CD14-positive monocyte (primary cell): ENCODE results near the gene KRTAP4-6. TPM values are rescaled to one million over a fixed set of nuclear protein-coding genes. Genes with fewer than 3 reads are reported as not detected.

Experiments
- DNase-seq, 3 donors: peaks; one replicate each; pipeline ENCODE4 v3.0.0-alpha.2; 2011 to 2022
- H2AFZ ChIP-seq: 2 replicates; pipeline ENCODE4 v1.6.0; 2012; ENCODE audit warnings: mild to moderate bottlenecking, low read depth, low read length, inconsistent platforms; ENCODE audit not compliant: insufficient read depth, poor library complexity, severe bottlenecking
- H3K27ac ChIP-seq, 2 donors: 1 replicate in 1 of 2; 2 replicates in 1 of 2; pipeline ENCODE4 v1.5.1; 2012 to 2013; ENCODE audit warnings: low read length in 2 of 2, control low read depth in 1 of 2, inconsistent platforms in 1 of 2, low read depth in 1 of 2, mild to moderate bottlenecking in 1 of 2
- H3K27me3 ChIP-seq, 2 donors: one replicate each; pipeline versions ENCODE4 v1.6.0 to v1.6.1; 2011 to 2013; ENCODE audit warnings: low read length in 2 of 2; ENCODE audit not compliant: control insufficient read depth in 2 of 2, insufficient read depth in 2 of 2
- H3K36me3 ChIP-seq, 2 donors: replicated peaks in 1 of 2; 1 replicate in 1 of 2; 2 replicates in 1 of 2; pipeline versions ENCODE4 v1.5.1 to v1.6.1; 2012 to 2013; ENCODE audit warnings: low read length in 2 of 2, control low read depth in 1 of 2, inconsistent platforms in 1 of 2, mild to moderate bottlenecking in 1 of 2; ENCODE audit not compliant: insufficient read depth in 2 of 2, control insufficient read depth in 1 of 2
- H3K4me1 ChIP-seq, 2 donors: 1 replicate in 1 of 2; 2 replicates in 1 of 2; pipeline versions ENCODE4 v1.5.1 to v1.6.1; 2012 to 2013; ENCODE audit warnings: low read length in 2 of 2, control low read depth in 1 of 2, inconsistent platforms in 1 of 2, mild to moderate bottlenecking in 1 of 2, moderate library complexity in 1 of 2; ENCODE audit not compliant: insufficient read depth in 2 of 2, control insufficient read depth in 1 of 2
- H3K4me2 ChIP-seq: replicated peaks from 2 replicates; pipeline ENCODE3; 2012; ENCODE audit warnings: low read length, moderate library complexity, mild to moderate bottlenecking; ENCODE audit not compliant: poor library complexity, severe bottlenecking; ENCODE audit errors: extremely low read depth
- H3K4me3 ChIP-seq, 3 experiments: fragments of 200-600 bp in 1 of 3; sonication (generic) in 1 of 3; replicated peaks in 1 of 3; 1 replicate in 2 of 3; 2 replicates in 1 of 3; pipeline ENCODE4 v1.5.1; 2011 to 2013; ENCODE audit warnings: low read length in 3 of 3, mild to moderate bottlenecking in 3 of 3, control low read depth in 2 of 3, low read depth in 2 of 3, inconsistent platforms in 1 of 3, moderate library complexity in 1 of 3
- H3K79me2 ChIP-seq: 2 replicates; pipeline ENCODE4 v1.6.0; 2012; ENCODE audit warnings: mild to moderate bottlenecking, control low read depth, inconsistent platforms, low read length, moderate library complexity; ENCODE audit not compliant: insufficient read depth
- H3K9ac ChIP-seq: 2 replicates; pipeline ENCODE4 v1.6.0; 2017; ENCODE audit warnings: low read length, mild to moderate bottlenecking; ENCODE audit not compliant: insufficient read depth, poor library complexity, severe bottlenecking
- H3K9me3 ChIP-seq, 2 donors: replicated peaks in 1 of 2; 1 replicate in 1 of 2; 2 replicates in 1 of 2; pipeline versions ENCODE4 v1.5.1 to v1.6.1; 2012 to 2013; ENCODE audit warnings: low read length in 2 of 2, control low read depth in 1 of 2; ENCODE audit not compliant: control insufficient read depth in 1 of 2, insufficient read depth in 1 of 2
- H4K20me1 ChIP-seq: 2 replicates; pipeline ENCODE4 v1.6.0; 2012; ENCODE audit warnings: mild to moderate bottlenecking, low read length, control low read depth, moderate library complexity; ENCODE audit not compliant: insufficient read depth
- H3K27ac Mint-ChIP-seq, 7 donors: one replicate each; pipeline ENCODE4 v1.8.0; 2020; ENCODE audit warnings: mild to moderate bottlenecking in 7 of 7, mixed read lengths in 7 of 7, moderate library complexity in 6 of 7, inconsistent platforms in 2 of 7
- H3K27me3 Mint-ChIP-seq, 3 donors: one replicate each; pipeline ENCODE4 v1.8.0; 2021 to 2022; ENCODE audit warnings: low read depth in 3 of 3, mild to moderate bottlenecking in 3 of 3, mixed read lengths in 3 of 3, moderate library complexity in 3 of 3, inconsistent platforms in 1 of 3
- H3K36me3 Mint-ChIP-seq, 2 donors: one replicate each; pipeline ENCODE4 v1.8.0; 2020; ENCODE audit warnings: mixed read lengths in 2 of 2, inconsistent platforms in 1 of 2, mild to moderate bottlenecking in 1 of 2
- H3K4me1 Mint-ChIP-seq: one replicate; pipeline ENCODE4 v1.8.0; 2020; ENCODE audit warnings: mild to moderate bottlenecking, mixed read lengths
- H3K4me3 Mint-ChIP-seq, 2 donors: one replicate each; pipeline ENCODE4 v1.8.0; 2020; ENCODE audit warnings: mild to moderate bottlenecking in 2 of 2, mixed read lengths in 2 of 2, moderate library complexity in 1 of 2
- H3K9me3 Mint-ChIP-seq, 7 donors: one replicate each; pipeline ENCODE4 v1.8.0; 2020 to 2022; ENCODE audit warnings: mixed read lengths in 7 of 7, mild to moderate bottlenecking in 6 of 7, moderate library complexity in 6 of 7, inconsistent platforms in 2 of 7
- CTCF ChIP-seq: fragments of 200-600 bp; IDR thresholded peaks from one replicate; pipeline ENCODE4 v1.8.0; 2022; ENCODE audit warnings: antibody characterized with exemption, mild to moderate bottlenecking
- WGBS: methylation state at CpG from one replicate; pipeline ENCODE4 v1.1.5; 2013; ENCODE audit warnings: missing lambda C conversion rate; ENCODE audit not compliant: insufficient coverage; 5-methylcytosine and 5-hydroxymethylcytosine counted together
- intact Hi-C, 2 donors: fragments of 100-400 bp; cut with micrococcal nuclease; formaldehyde crosslinking; loops; one replicate each; pipeline versions ENCODE4 v1.15.0 to v1.15.1; 2023
- polyA plus RNA-seq, 3 donors: library from polyadenylated mRNA; depleted of rRNA in 1 of 3; unstranded in 2 of 3; stranded (reverse) in 1 of 3; fragments of 300-500 nt in 2 of 3; fragments of >200 nt in 1 of 3; fragmentation: Illumina TruSeq in 2 of 3; gene quantifications; 1 replicate in 2 of 3; 2 replicates in 1 of 3; pipeline ENCODE4 v1.2.3, GENCODE V29; 2012 to 2021
- small RNA-seq: library from RNA; depleted of rRNA; stranded (forward); fragments of <200 nt; gene quantifications from one replicate; pipeline ENCODE3, GENCODE V24; 2012; ENCODE audit warnings: low read depth; ENCODE audit not compliant: insufficient read length

KRTAP4-6 gene
- polyA plus RNA-seq, 3 donors: not detected

GRCh38 chr17:41096055-41096454, 44.3 kb downstream of the KRTAP4-6 start:
- H3K4me3 ChIP-seq: no peak overlapping the region
- H3K4me1 ChIP-seq: no peaks in the 10 kb centered on the region
- H3K4me2 ChIP-seq: no peak overlapping the region
- Mint-ChIP-seq H3K4me1 (peaks cover 5% of the 10 kb centered on the region), H3K27ac (no peak overlapping the region), H3K27me3 (peaks cover 0 to 5% (median 0%) of the 10 kb centered on the region in 3 donors), H3K4me3 (no peak overlapping the region), H3K9me3 (peaks cover 0 to 14% (median 7%) of the 10 kb centered on the region in 7 donors), H3K36me3 (no peaks in the 10 kb centered on the region)
- no peaks in the 10 kb centered on the region for H4K20me1 ChIP-seq
- intact Hi-C loops: no loop called here
- no peaks in the 10 kb centered on the region for H3K36me3 ChIP-seq
- no peak overlapping the region for H3K27ac ChIP-seq
- DNase-seq: no peak
- no peak overlapping the region for H2AFZ ChIP-seq
- no peaks in the 10 kb centered on the region for H3K27me3 ChIP-seq
- H3K79me2 ChIP-seq: no peaks in the 10 kb centered on the region
- 95% methylated on average over 4 of the region's 7 CpGs for WGBS
- TF ChIP-seq CTCF: no peak
- H3K9me3 ChIP-seq: peaks cover 3 to 8% of the 10 kb centered on the region in 2 donors
- H3K9ac ChIP-seq: no peak overlapping the region

Small RNAs within 50 kb of the gene (small RNA-seq; reads per million reads assigned to genes)
- not detected for gene KRTAP4-17P

Other genes with a start within 250 kb of the KRTAP4-6 start
- gene KRT23, start 202.9 kb downstream of the KRTAP4-6 start, polyA plus RNA-seq: 1 to 10 TPM; 1.7 to 7.6 (median 3.6) TPM
- not detected for gene KRT39, start 173.6 kb downstream of the KRTAP4-6 start, polyA plus RNA-seq
- gene KRT40, start 156.2 kb downstream of the KRTAP4-6 start, polyA plus RNA-seq: not detected
- not detected for gene KRTAP3-3, start 146.4 kb downstream of the KRTAP4-6 start, polyA plus RNA-seq
- gene KRTAP3-2, start 140.6 kb downstream of the KRTAP4-6 start, polyA plus RNA-seq: not detected
- not detected for gene KRTAP3-1, start 131.4 kb downstream of the KRTAP4-6 start, polyA plus RNA-seq
- not detected for gene KRTAP1-5, start 113.3 kb downstream of the KRTAP4-6 start, polyA plus RNA-seq
- gene KRTAP1-4, start 110.3 kb downstream of the KRTAP4-6 start, polyA plus RNA-seq: not detected
- not detected for gene KRTAP1-3, start 105.7 kb downstream of the KRTAP4-6 start, polyA plus RNA-seq
- gene KRTAP1-1, start 99.1 kb downstream of the KRTAP4-6 start, polyA plus RNA-seq: not detected
- not detected for gene KRTAP2-1, start 93.2 kb downstream of the KRTAP4-6 start, polyA plus RNA-seq
- not detected for gene KRTAP2-2, start 85.3 kb downstream of the KRTAP4-6 start, polyA plus RNA-seq
- not detected for gene KRTAP2-3, start 80.4 kb downstream of the KRTAP4-6 start, polyA plus RNA-seq
- gene KRTAP2-4, start 74.7 kb downstream of the KRTAP4-6 start, polyA plus RNA-seq: not detected
- gene KRTAP4-7, start 56.4 kb downstream of the KRTAP4-6 start, polyA plus RNA-seq: not detected
- gene KRTAP4-8, start 42.4 kb downstream of the KRTAP4-6 start, polyA plus RNA-seq: not detected
- not detected for gene KRTAP4-16, start 38.3 kb downstream of the KRTAP4-6 start, polyA plus RNA-seq
- gene KRTAP4-9, start 35.2 kb downstream of the KRTAP4-6 start, polyA plus RNA-seq: not detected
- not detected for gene KRTAP4-11, start 22.2 kb downstream of the KRTAP4-6 start, polyA plus RNA-seq
- gene KRTAP4-12, start 16.4 kb downstream of the KRTAP4-6 start, polyA plus RNA-seq: not detected
- not detected for gene KRTAP4-5, start 9.3 kb upstream of the KRTAP4-6 start, polyA plus RNA-seq
- gene KRTAP4-4, start 20.2 kb upstream of the KRTAP4-6 start, polyA plus RNA-seq: not detected
- gene KRTAP4-3, start 27.7 kb upstream of the KRTAP4-6 start, polyA plus RNA-seq: not detected
- not detected for gene KRTAP4-2, start 37.7 kb upstream of the KRTAP4-6 start, polyA plus RNA-seq
- not detected for gene KRTAP4-1, start 44.4 kb upstream of the KRTAP4-6 start, polyA plus RNA-seq
- gene KRTAP9-1, start 49.3 kb upstream of the KRTAP4-6 start, polyA plus RNA-seq: not detected
- gene KRTAP9-2, start 86.1 kb upstream of the KRTAP4-6 start, polyA plus RNA-seq: not detected
- gene KRTAP9-3, start 91.9 kb upstream of the KRTAP4-6 start, polyA plus RNA-seq: not detected
- not detected for gene KRTAP9-8, start 97.5 kb upstream of the KRTAP4-6 start, polyA plus RNA-seq
- gene KRTAP9-4, start 109.1 kb upstream of the KRTAP4-6 start, polyA plus RNA-seq: not detected
- not detected for gene KRTAP9-9, start 114.8 kb upstream of the KRTAP4-6 start, polyA plus RNA-seq
- not detected for gene KRTAP9-6, start 124.8 kb upstream of the KRTAP4-6 start, polyA plus RNA-seq
- gene KRTAP9-7, start 135.2 kb upstream of the KRTAP4-6 start, polyA plus RNA-seq: not detected
- not detected for gene KRTAP29-1, start 162.3 kb upstream of the KRTAP4-6 start, polyA plus RNA-seq
- not detected for gene KRTAP16-1, start 168.8 kb upstream of the KRTAP4-6 start, polyA plus RNA-seq
- gene KRTAP17-1, start 175.2 kb upstream of the KRTAP4-6 start, polyA plus RNA-seq: not detected
- not detected for gene KRT33A, start 210.3 kb upstream of the KRTAP4-6 start, polyA plus RNA-seq
- not detected for gene KRT33B, start 229.3 kb upstream of the KRTAP4-6 start, polyA plus RNA-seq
- gene KRT34, start 241.8 kb upstream of the KRTAP4-6 start, polyA plus RNA-seq: not detected